GM23248 (cell line): ENCODE results near the gene RTN4RL1. TPM values are rescaled to one million over a fixed set of nuclear protein-coding genes. Genes with fewer than 3 reads are reported as not detected.

ENCODE experiments used
- DNase-seq: peaks from one replicate; pipeline ENCODE4 v3.0.0-alpha.2; 2015
- H2AFZ ChIP-seq: fragments of 200-600 bp; sonication (generic); 2 replicates; pipeline ENCODE4 v1.6.1; 2016; ENCODE audit warnings: antibody characterized with exemption
- H3F3A ChIP-seq: fragments of 200-600 bp; sonication (generic); 2 replicates; pipeline ENCODE4 v1.6.1; 2016; ENCODE audit warnings: mild to moderate bottlenecking, antibody characterized with exemption, mixed run types; ENCODE audit not compliant: insufficient read depth
- H3K27ac ChIP-seq: fragments of 200-600 bp; sonication (generic); 2 replicates; pipeline ENCODE4 v1.5.1; 2016; ENCODE audit warnings: mild to moderate bottlenecking
- H3K27me3 ChIP-seq: fragments of 200-600 bp; sonication (generic); replicated peaks from 2 replicates; pipeline ENCODE4 v1.6.1; 2016; ENCODE audit warnings: mild to moderate bottlenecking; ENCODE audit not compliant: insufficient read depth
- H3K36me3 ChIP-seq: fragments of 200-600 bp; sonication (generic); 2 replicates; pipeline ENCODE4 v1.6.1; 2016; ENCODE audit warnings: low read depth, mild to moderate bottlenecking
- H3K4me1 ChIP-seq: fragments of 200-600 bp; sonication (generic); 2 replicates; pipeline ENCODE4 v1.6.1; 2016; ENCODE audit warnings: mild to moderate bottlenecking; ENCODE audit not compliant: insufficient read depth
- H3K4me2 ChIP-seq: fragments of 200-600 bp; sonication (generic); one replicate; pipeline ENCODE4 v1.6.1; 2016; ENCODE audit warnings: mild to moderate bottlenecking; ENCODE audit not compliant: unreplicated experiment
- H3K4me3 ChIP-seq: fragments of 200-600 bp; sonication (generic); 2 replicates; pipeline ENCODE4 v1.5.1; 2016; ENCODE audit warnings: mild to moderate bottlenecking
- H3K79me2 ChIP-seq: fragments of 200-600 bp; sonication (generic); 2 replicates; pipeline ENCODE4 v1.6.1; 2016; ENCODE audit warnings: mild to moderate bottlenecking; ENCODE audit not compliant: insufficient read depth
- H3K9ac ChIP-seq: fragments of 200-600 bp; sonication (generic); 2 replicates; pipeline ENCODE4 v1.6.1; 2016; ENCODE audit warnings: mild to moderate bottlenecking
- H3K9me2 ChIP-seq: fragments of 200-600 bp; sonication (generic); 2 replicates; pipeline ENCODE4 v1.6.1; 2016; ENCODE audit warnings: mixed run types, mild to moderate bottlenecking, moderate library complexity; ENCODE audit not compliant: insufficient read depth
- H3K9me3 ChIP-seq: fragments of 200-600 bp; sonication (generic); one replicate; pipeline ENCODE4 v1.6.1; 2017; ENCODE audit warnings: low read depth
- H4K20me1 ChIP-seq: fragments of 200-600 bp; sonication (generic); 2 replicates; pipeline ENCODE4 v1.6.0; 2016; ENCODE audit not compliant: insufficient read depth
- EZH2 ChIP-seq: fragments of 200-600 bp; sonication (generic); IDR thresholded peaks from 2 replicates; pipeline ENCODE4 v1.6.1; 2018; ENCODE audit warnings: antibody characterized with exemption, mild to moderate bottlenecking; ENCODE audit not compliant: insufficient read depth, poor library complexity, severe bottlenecking
- EZH2phosphoT487 ChIP-seq: fragments of 200-600 bp; sonication (generic); IDR thresholded peaks from 2 replicates; pipeline ENCODE4 v1.6.1; 2018; ENCODE audit warnings: antibody characterized with exemption, moderate library complexity, mild to moderate bottlenecking, low read depth; ENCODE audit not compliant: insufficient read depth
- WGBS, 2 experiments: methylation state at CpG; one replicate each; pipeline ENCODE4 v1.1.6; 2015 to 2017; ENCODE audit warnings: low lambda C conversion rate in 2 of 2, low coverage in 1 of 2; ENCODE audit errors: missing lambda C conversion rate in 2 of 2; 5-methylcytosine and 5-hydroxymethylcytosine counted together
- in situ Hi-C: fragments of 300-500 bp; cut with MboI; formaldehyde crosslinking; loops from 2 replicates; pipeline ENCODE4 v1.15.0; 2020
- polyA plus RNA-seq: library from polyadenylated mRNA; unstranded; fragments of >200 nt; fragmentation: Nextera tagmentation; extraction: Ambion mirVana; gene quantifications from 2 replicates; pipeline ENCODE4 v1.2.1, GENCODE V29; 2016
- total RNA-seq: library from RNA; depleted of rRNA; stranded (reverse); fragments of >200 nt; shearing (Covaris generic); gene quantifications from 2 replicates; pipeline ENCODE4 v1.2.3, GENCODE V29; 2014

The RTN4RL1 gene
- total and polyA plus RNA-seq, 2 experiments from 2014 or later: 0.22 TPM; not detected in 1

DNA sequence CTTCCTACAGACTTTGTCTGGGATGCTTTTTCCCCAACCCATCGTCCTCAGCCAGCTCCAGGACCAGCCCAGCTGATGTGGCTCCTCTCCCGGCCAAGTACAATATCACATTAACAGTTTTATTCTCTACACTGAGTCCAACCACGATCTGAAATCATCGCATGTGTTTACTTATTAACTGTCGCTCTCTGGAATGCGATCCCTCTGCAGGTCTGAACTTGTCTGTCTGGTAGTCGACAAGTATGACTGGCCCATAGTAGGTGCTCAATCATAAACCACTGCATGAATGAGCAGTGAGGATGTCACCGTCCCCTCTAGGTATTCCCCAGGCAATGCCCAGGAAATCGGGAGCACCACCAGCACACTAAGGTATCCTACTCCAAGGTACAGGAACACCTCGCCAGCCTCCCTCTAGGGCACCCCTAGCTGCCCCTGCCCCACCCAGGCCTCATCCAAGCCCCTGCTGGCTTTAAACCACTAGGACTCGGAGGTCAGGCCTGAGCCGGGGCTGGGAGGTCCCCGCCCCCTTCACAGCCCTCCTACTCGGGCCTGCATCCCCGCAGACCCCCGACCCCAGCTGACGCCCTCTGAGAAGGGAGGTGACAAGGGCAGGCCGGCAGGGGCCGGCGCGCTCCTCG, 27.7 kb downstream of the RTN4RL1 start:
- Histone ChIP-seq H2AFZ (no peak overlapping the region), H3K4me2 (no peak overlapping the region)

DNA sequence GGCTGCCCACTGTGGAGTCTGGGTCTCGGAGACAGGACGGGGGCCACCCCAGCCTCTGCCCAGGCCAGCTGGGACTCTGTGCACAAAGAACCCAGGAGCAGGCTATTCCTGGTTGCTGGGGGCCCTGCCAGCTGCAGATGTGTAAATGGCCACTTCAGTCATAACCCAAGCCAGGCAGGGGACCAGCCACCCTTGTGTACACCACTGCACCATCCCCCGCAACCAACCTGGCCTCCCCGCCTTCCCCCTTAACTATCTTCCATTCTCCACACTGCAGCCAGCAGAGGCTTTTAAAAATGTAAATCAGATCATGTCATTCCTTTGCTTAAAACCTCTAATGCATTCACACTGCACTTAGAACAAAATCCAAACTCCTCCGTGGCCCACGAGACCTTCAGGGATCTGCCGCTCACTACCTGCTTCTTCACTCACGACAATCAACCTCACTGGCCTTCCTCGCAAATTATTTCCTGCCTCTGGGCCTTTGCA, 28.3 kb downstream of the RTN4RL1 start:
- TF ChIP-seq EZH2 (no peak), EZH2phosphoT487 (no peak)
- H2AFZ ChIP-seq: no peak overlapping the region

More for the DNA sequence above, 27.7 kb downstream of the RTN4RL1 start:
- DNase-seq: no peak
- Histone ChIP-seq H3K79me2 (no peaks in the 10 kb centered on the region), H4K20me1 (no peaks in the 10 kb centered on the region), H3K27me3 (no peaks in the 10 kb centered on the region), H3F3A (no peaks in the 10 kb centered on the region), H3K9ac (no peak overlapping the region), H3K36me3 (no peaks in the 10 kb centered on the region), H3K27ac (no peak overlapping the region), H3K9me3 (no peaks in the 10 kb centered on the region), H3K4me3 (no peak overlapping the region), H3K4me1 (no peaks in the 10 kb centered on the region), H3K9me2 (no peaks in the 10 kb centered on the region)
- in situ Hi-C loops: no loop called here
- no peak for TF ChIP-seq EZH2
- no peak for TF ChIP-seq EZH2phosphoT487
- WGBS, 2 experiments: 51 to 59% methylated on average over 15 to 22 of the region's 22 CpGs

DNA sequence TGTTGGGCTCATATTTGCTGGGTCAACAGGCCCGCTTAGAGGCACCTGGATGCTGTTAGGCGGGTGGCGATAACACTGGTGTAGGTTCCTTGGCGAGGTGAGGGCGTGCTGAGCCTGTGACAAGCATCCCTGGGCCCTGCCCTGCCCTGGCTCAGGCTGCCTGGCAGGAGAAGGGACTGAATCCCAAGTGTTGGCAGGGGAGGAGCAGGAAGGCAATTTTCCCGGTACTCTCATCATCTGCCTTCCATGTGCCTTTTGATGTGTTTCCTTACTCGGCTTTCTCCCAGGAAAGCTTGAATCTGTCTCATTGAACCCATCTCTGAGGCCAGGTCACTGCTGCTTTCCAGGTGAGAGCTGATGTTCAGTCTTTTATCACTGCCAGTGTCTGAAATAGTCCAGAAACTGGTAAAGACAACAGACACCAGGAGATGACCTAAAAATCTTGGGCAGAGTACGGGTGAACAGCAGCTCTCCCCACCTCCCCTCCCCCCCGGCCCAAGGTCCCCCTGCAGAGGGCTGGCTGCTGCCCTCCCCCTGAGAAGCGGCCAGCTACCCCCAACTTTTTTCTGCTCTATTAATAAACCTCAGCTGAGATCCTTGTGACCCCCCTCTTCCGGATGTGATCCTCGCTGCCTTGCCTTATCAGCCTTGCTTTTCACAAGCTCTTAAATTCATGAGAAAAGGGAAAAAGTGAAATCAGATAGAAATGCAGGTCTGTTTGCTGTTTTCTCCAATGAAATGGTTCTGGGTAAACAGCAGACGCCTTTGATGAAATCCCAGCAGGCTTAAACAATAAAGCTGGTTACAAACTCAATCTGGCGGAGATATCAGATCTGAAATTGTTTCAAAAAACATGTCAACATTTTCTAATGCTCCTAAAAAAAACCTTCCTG, 29.0 kb downstream of the RTN4RL1 start:
- H3K4me1 ChIP-seq: no peaks in the 10 kb centered on the region
- in situ Hi-C loops: no loop called here
- H3K27me3 ChIP-seq: no peaks in the 10 kb centered on the region
- DNase-seq: no peak
- TF ChIP-seq EZH2phosphoT487 (no peak), EZH2 (no peak)
- no peak overlapping the region for H2AFZ ChIP-seq
- no peaks in the 10 kb centered on the region for H3F3A ChIP-seq
- no peak overlapping the region for H3K4me3 ChIP-seq
- H4K20me1 ChIP-seq: no peaks in the 10 kb centered on the region
- WGBS, 2 experiments: 68 to 69% methylated on average over 10 to 14 of the region's 14 CpGs
- no peaks in the 10 kb centered on the region for H3K36me3 ChIP-seq
- H3K9ac ChIP-seq: no peak overlapping the region
- H3K79me2 ChIP-seq: no peaks in the 10 kb centered on the region
- no peaks in the 10 kb centered on the region for H3K9me3 ChIP-seq
- no peaks in the 10 kb centered on the region for H3K9me2 ChIP-seq
- H3K27ac ChIP-seq: no peak overlapping the region
- H3K4me2 ChIP-seq: no peak overlapping the region

More for the DNA sequence above, 28.3 kb downstream of the RTN4RL1 start:
- no peaks in the 10 kb centered on the region for H3K9me2 ChIP-seq
- no peaks in the 10 kb centered on the region for H3F3A ChIP-seq
- H3K9ac ChIP-seq: no peak overlapping the region
- no peaks in the 10 kb centered on the region for H3K36me3 ChIP-seq
- no peak for DNase-seq
- H3K27ac ChIP-seq: no peak overlapping the region
- no peaks in the 10 kb centered on the region for H3K79me2 ChIP-seq
- WGBS, 2 experiments: 83 to 84% methylated on average over 9 of the region's 9 CpGs
- H3K4me1 ChIP-seq: no peaks in the 10 kb centered on the region
- in situ Hi-C loops: no loop called here
- H3K27me3 ChIP-seq: no peaks in the 10 kb centered on the region
- H4K20me1 ChIP-seq: no peaks in the 10 kb centered on the region
- no peak overlapping the region for H3K4me3 ChIP-seq
- H3K9me3 ChIP-seq: no peaks in the 10 kb centered on the region
- H3K4me2 ChIP-seq: no peak overlapping the region

DNA sequence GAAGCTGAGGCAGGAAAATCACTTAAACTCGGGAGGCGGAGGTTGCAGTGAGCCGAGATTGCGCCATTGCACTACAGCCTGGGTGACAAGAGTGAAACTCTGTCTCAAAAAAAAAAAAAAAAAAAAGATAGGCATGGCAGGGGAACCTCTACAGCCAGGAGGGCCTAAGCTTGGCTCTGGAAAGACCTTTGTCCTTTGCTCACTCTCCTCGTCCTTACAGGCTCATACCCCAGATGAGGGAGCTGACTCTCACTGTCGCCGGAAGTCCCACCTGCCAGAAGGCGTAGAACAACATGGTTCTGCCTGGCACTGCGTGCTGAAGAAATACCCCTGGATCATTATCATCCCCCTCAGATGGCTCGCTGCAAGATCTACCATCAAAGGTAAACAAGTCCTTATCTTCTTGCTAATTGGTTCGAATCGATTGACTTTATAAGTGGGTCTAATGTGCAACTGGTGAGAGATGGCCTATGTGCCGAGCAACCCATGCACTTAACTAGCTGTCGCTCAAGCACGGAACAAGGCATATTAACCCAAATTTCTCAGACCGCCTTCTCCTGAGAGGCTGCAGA, 29.7 kb downstream of the RTN4RL1 start:
- 89 to 91% methylated on average over 16 of the region's 16 CpGs for WGBS, 2 experiments
- no peak overlapping the region for H3K4me3 ChIP-seq
- no peak for TF ChIP-seq EZH2phosphoT487
- no peak for TF ChIP-seq EZH2

More for the DNA sequence above, 29.7 kb downstream of the RTN4RL1 start:
- H3K9ac ChIP-seq: no peak overlapping the region
- H3K9me2 ChIP-seq: no peaks in the 10 kb centered on the region
- no peak overlapping the region for H3K4me2 ChIP-seq
- H3K36me3 ChIP-seq: no peaks in the 10 kb centered on the region
- H3K4me1 ChIP-seq: no peaks in the 10 kb centered on the region
- H3K9me3 ChIP-seq: no peaks in the 10 kb centered on the region
- no peaks in the 10 kb centered on the region for H3K27me3 ChIP-seq
- H3K79me2 ChIP-seq: no peaks in the 10 kb centered on the region
- in situ Hi-C loops: no loop called here
- no peaks in the 10 kb centered on the region for H3F3A ChIP-seq
- H3K27ac ChIP-seq: no peak overlapping the region
- H4K20me1 ChIP-seq: no peaks in the 10 kb centered on the region
- no peak for DNase-seq
- H2AFZ ChIP-seq: no peak overlapping the region
